Measurements from ENCODE around the gene ZG16. TPM values are rescaled to one million over a fixed set of nuclear protein-coding genes. Genes with fewer than 3 reads are reported as not detected.
A peak's percentile ranks its signal among the peaks of the same experiment; 100 is the strongest.
"Not testable (repeated sequence)": the region's sequence is repeated elsewhere in the genome, so short reads cannot be mapped to it uniquely, and the experiment has no call there.

Gene ZG16
- total and polyA plus RNA-seq, 3 experiments from 2014 or later = not detected

GRCh38 chr16:29753516-29753915 lies 24.5 kb upstream of the ZG16 start:
- H3K27ac Mint-ChIP-seq = peak overlapping the region in 2 of 8 donors; percentile 19 to 43
- ChIA-PET POLR2A (interaction anchor here (0.7 to 1.6 kb wide), 4 partner anchors 8 to 37 kb away, joined by 4 to 6 read pairs (median 6); partner anchors contain the start of genes C16orf54 and KIF22), CTCF (interaction anchor here (0.9 to 3.5 kb wide), 9 partner anchors 15 to 62 kb away, joined by 3 to 14 read pairs (median 3); partner anchors contain the start of genes KIF22 and PAGR1)
- H3K27ac ChIP-seq (ENCODE audit: low read depth, low read length) = no peak overlapping the region
- no peaks in the 10 kb centered on the region for H3K36me3 ChIP-seq (ENCODE audit: insufficient read depth, low read length)
- H3K4me1 Mint-ChIP-seq = peaks cover 12 to 40% (median 20%) of the 10 kb centered on the region in 3 donors
- DNase-seq = no peak
- H3K4me1 ChIP-seq (ENCODE audit: insufficient read depth, low read length) = peaks cover 29% of the 10 kb centered on the region
- no peaks in the 10 kb centered on the region for H3K27me3 Mint-ChIP-seq
- H3K4me3 ChIP-seq (ENCODE audit: low read length) = no peak overlapping the region
- no peaks in the 10 kb centered on the region for H3K9me3 Mint-ChIP-seq
- no peaks in the 10 kb centered on the region for H3K27me3 ChIP-seq (ENCODE audit: insufficient read depth, low read length, poor library complexity, severe bottlenecking)
- H3K9me3 ChIP-seq (ENCODE audit: low read length) = no peaks in the 10 kb centered on the region
- peak overlapping the region in 3 of 7 donors; percentile 10 to 41 (median 26) for H3K4me3 Mint-ChIP-seq
- peaks cover 4 to 11% (median 5%) of the 10 kb centered on the region in 3 donors for H3K36me3 Mint-ChIP-seq

GRCh38 chr16:29756654-29757053 lies 21.4 kb upstream of the ZG16 start:
- peaks cover 22% of the 10 kb centered on the region for H3K4me1 ChIP-seq (ENCODE audit: insufficient read depth, low read length)
- Mint-ChIP-seq H3K4me3 (no peak overlapping the region), H3K36me3 (no peaks in the 10 kb centered on the region), H3K4me1 (peaks cover 9 to 33% (median 19%) of the 10 kb centered on the region in 3 donors), H3K27ac (peak overlapping the region in 4 of 8 donors; percentile 0 to 81 (median 64)), H3K27me3 (no peaks in the 10 kb centered on the region), H3K9me3 (no peaks in the 10 kb centered on the region)
- no peak overlapping the region for H3K4me3 ChIP-seq (ENCODE audit: low read length)
- peak in 1 of 5 donors; percentile 62 for DNase-seq
- H3K27ac ChIP-seq (ENCODE audit: low read depth, low read length) = no peak overlapping the region
- ChIA-PET CTCF (interaction anchor here (0.8 to 2.0 kb wide), 5 partner anchors 12 to 92 kb away, joined by 3 to 7 read pairs (median 3); partner anchors contain the start of gene KIF22), POLR2A (interaction anchor here (0.7 kb wide), 1 partner anchor 13 kb away, joined by 3 read pairs; no protein-coding TSS in a partner anchor)
- no peaks in the 10 kb centered on the region for H3K27me3 ChIP-seq (ENCODE audit: insufficient read depth, low read length, poor library complexity, severe bottlenecking)
- no peaks in the 10 kb centered on the region for H3K36me3 ChIP-seq (ENCODE audit: insufficient read depth, low read length)
- no peaks in the 10 kb centered on the region for H3K9me3 ChIP-seq (ENCODE audit: low read length)

- not testable (repeated sequence) for H3K27me3 ChIP-seq (ENCODE audit: insufficient read depth, low read length, poor library complexity, severe bottlenecking); H3K4me3 ChIP-seq (ENCODE audit: low read length); H3K9me3 ChIP-seq (ENCODE audit: low read length); DNase-seq; H3K4me3 Mint-ChIP-seq; H3K36me3 ChIP-seq (ENCODE audit: insufficient read depth, low read length); H3K27ac ChIP-seq (ENCODE audit: low read depth, low read length); H3K9me3 Mint-ChIP-seq; H3K27me3 Mint-ChIP-seq; H3K36me3 Mint-ChIP-seq
- peaks cover 22% of the 10 kb centered on the region for H3K4me1 ChIP-seq (ENCODE audit: insufficient read depth, low read length)
- Mint-ChIP-seq H3K27ac (peak overlapping the region in 1 of 8 donors; percentile 0), H3K4me1 (peaks cover 9 to 33% (median 19%) of the 10 kb centered on the region in 3 donors)
- ChIA-PET POLR2A (interaction anchor here (0.7 kb wide), 1 partner anchor 13 kb away, joined by 3 read pairs; no protein-coding TSS in a partner anchor), CTCF (interaction anchor here (0.9 to 2.0 kb wide), 4 partner anchors 18 to 91 kb away, joined by 3 to 7 read pairs (median 4); partner anchors contain the start of gene KIF22)
Observed at GRCh38 chr16:29757086-29757485, 21.0 kb upstream of the ZG16 start.

GRCh38 chr16:29757950-29758466 lies 20.0 kb upstream of the ZG16 start:
- H3K27ac Mint-ChIP-seq = no peak overlapping the region
- H3K9me3 Mint-ChIP-seq = no peaks in the 10 kb centered on the region
- no peak for DNase-seq
- H3K36me3 ChIP-seq (ENCODE audit: insufficient read depth, low read length) = no peaks in the 10 kb centered on the region
- no peaks in the 10 kb centered on the region for H3K27me3 Mint-ChIP-seq
- peaks cover 9 to 33% (median 19%) of the 10 kb centered on the region in 3 donors for H3K4me1 Mint-ChIP-seq
- no peak overlapping the region for H3K4me3 ChIP-seq (ENCODE audit: low read length)
- no peaks in the 10 kb centered on the region for H3K27me3 ChIP-seq (ENCODE audit: insufficient read depth, low read length, poor library complexity, severe bottlenecking)
- POLR2A ChIA-PET = interaction anchor here (0.6 kb wide), 1 partner anchor 237 kb away, joined by 3 read pairs; no protein-coding TSS in a partner anchor
- H3K4me3 Mint-ChIP-seq = no peak overlapping the region
- H3K4me1 ChIP-seq (ENCODE audit: insufficient read depth, low read length) = peaks cover 22% of the 10 kb centered on the region
- no peak overlapping the region for H3K27ac ChIP-seq (ENCODE audit: low read depth, low read length)
- H3K36me3 Mint-ChIP-seq = no peaks in the 10 kb centered on the region
- CTCF ChIA-PET = no interaction called here
- H3K9me3 ChIP-seq (ENCODE audit: low read length) = no peaks in the 10 kb centered on the region

GRCh38 chr16:29760567-29761279 lies 17.3 kb upstream of the ZG16 start:
- no peak overlapping the region for H3K4me3 Mint-ChIP-seq
- H3K27me3 ChIP-seq (ENCODE audit: insufficient read depth, low read length, poor library complexity, severe bottlenecking) = no peaks in the 10 kb centered on the region
- DNase-seq = no peak
- no peaks in the 10 kb centered on the region for H3K27me3 Mint-ChIP-seq
- H3K4me3 ChIP-seq (ENCODE audit: low read length) = no peak overlapping the region
- H3K4me1 ChIP-seq (ENCODE audit: insufficient read depth, low read length) = peaks cover 19% of the 10 kb centered on the region
- no peaks in the 10 kb centered on the region for H3K36me3 ChIP-seq (ENCODE audit: insufficient read depth, low read length)
- no peaks in the 10 kb centered on the region for H3K9me3 ChIP-seq (ENCODE audit: low read length)
- peak overlapping the region in 2 of 8 donors; percentile 33 to 65 for H3K27ac Mint-ChIP-seq
- POLR2A ChIA-PET = interaction anchor here (0.5 kb wide), 1 partner anchor 101 kb away, joined by 3 read pairs; no protein-coding TSS in a partner anchor
- H3K36me3 Mint-ChIP-seq = peaks cover 0 to 1% (median 0%) of the 10 kb centered on the region in 3 donors
- H3K9me3 Mint-ChIP-seq = no peaks in the 10 kb centered on the region
- peaks cover 6 to 20% (median 10%) of the 10 kb centered on the region in 3 donors for H3K4me1 Mint-ChIP-seq
- CTCF ChIA-PET = interaction anchor here (1.1 kb wide), 1 partner anchor 29 kb away, joined by 4 read pairs; the partner anchor contains the start of gene KIF22
- H3K27ac ChIP-seq (ENCODE audit: low read depth, low read length) = no peak overlapping the region

- H3K4me3 ChIP-seq (ENCODE audit: low read length); H3K4me3 Mint-ChIP-seq; POLR2A ChIA-PET; H3K9me3 Mint-ChIP-seq; H3K27me3 ChIP-seq (ENCODE audit: insufficient read depth, low read length, poor library complexity, severe bottlenecking); H3K27ac ChIP-seq (ENCODE audit: low read depth, low read length); H3K27me3 Mint-ChIP-seq; H3K36me3 Mint-ChIP-seq; H3K36me3 ChIP-seq (ENCODE audit: insufficient read depth, low read length); H3K9me3 ChIP-seq (ENCODE audit: low read length); H3K27ac Mint-ChIP-seq: not testable (repeated sequence)
- DNase-seq = peak in 1 of 5 donors; percentile 27
- CTCF ChIA-PET = interaction anchor here (1.0 to 1.1 kb wide), 2 partner anchors 29 to 47 kb away, joined by 4 read pairs; partner anchors contain the start of gene KIF22
- H3K4me1 ChIP-seq (ENCODE audit: insufficient read depth, low read length) = peaks cover 19% of the 10 kb centered on the region
- H3K4me1 Mint-ChIP-seq = peaks cover 6 to 20% (median 10%) of the 10 kb centered on the region in 3 donors
Observed at GRCh38 chr16:29761280-29761651, 16.8 kb upstream of the ZG16 start.

GRCh38 chr16:29761882-29762281 lies 16.2 kb upstream of the ZG16 start:
- Histone ChIP-seq H3K9me3 (ENCODE audit: low read length) (no peaks in the 10 kb centered on the region), H3K4me3 (ENCODE audit: low read length) (no peak overlapping the region), H3K4me1 (ENCODE audit: insufficient read depth, low read length) (peaks cover 17% of the 10 kb centered on the region), H3K27me3 (ENCODE audit: insufficient read depth, low read length, poor library complexity, severe bottlenecking) (no peaks in the 10 kb centered on the region), H3K36me3 (ENCODE audit: insufficient read depth, low read length) (no peaks in the 10 kb centered on the region), H3K27ac (ENCODE audit: low read depth, low read length) (no peak overlapping the region)
- Mint-ChIP-seq H3K27ac (no peak overlapping the region), H3K27me3 (no peaks in the 10 kb centered on the region), H3K9me3 (no peaks in the 10 kb centered on the region), H3K4me1 (peaks cover 4 to 15% (median 6%) of the 10 kb centered on the region in 3 donors), H3K4me3 (no peak overlapping the region), H3K36me3 (peaks cover 0 to 1% (median 0%) of the 10 kb centered on the region in 3 donors)
- DNase-seq = peak in 1 of 5 donors; percentile 12
- ChIA-PET POLR2A (no interaction called here), CTCF (interaction anchor here (1.0 kb wide), 1 partner anchor 46 kb away, joined by 4 read pairs; no protein-coding TSS in a partner anchor)

- Mint-ChIP-seq H3K4me1 (peaks cover 5 to 10% (median 6%) of the 10 kb centered on the region in 3 donors), H3K27ac (no peak overlapping the region), H3K36me3 (peaks cover 0 to 1% (median 0%) of the 10 kb centered on the region in 3 donors), H3K9me3 (no peaks in the 10 kb centered on the region), H3K4me3 (no peak overlapping the region), H3K27me3 (no peaks in the 10 kb centered on the region)
- Histone ChIP-seq H3K27me3 (ENCODE audit: insufficient read depth, low read length, poor library complexity, severe bottlenecking) (no peaks in the 10 kb centered on the region), H3K4me3 (ENCODE audit: low read length) (no peak overlapping the region), H3K4me1 (ENCODE audit: insufficient read depth, low read length) (peaks cover 5% of the 10 kb centered on the region), H3K9me3 (ENCODE audit: low read length) (no peaks in the 10 kb centered on the region), H3K27ac (ENCODE audit: low read depth, low read length) (no peak overlapping the region), H3K36me3 (ENCODE audit: insufficient read depth, low read length) (no peaks in the 10 kb centered on the region)
- peak in 1 of 5 donors; percentile 9 for DNase-seq
- POLR2A ChIA-PET = no interaction called here
- CTCF ChIA-PET = no interaction called here
Observed at GRCh38 chr16:29763326-29763725, 14.7 kb upstream of the ZG16 start.
